Muscle of leg (tissue), 11 donors: ENCODE data around the gene KCTD21. TPM values are rescaled to one million over a fixed set of nuclear protein-coding genes. Genes with fewer than 3 reads are reported as not detected.

ENCODE experiments used
- DNase-seq: peaks from one replicate; pipeline ENCODE4 v3.0.0; 2013
- H3K27ac ChIP-seq: one replicate; pipeline ENCODE4 v1.5.1; 2013; ENCODE audit warnings: mild to moderate bottlenecking, low read length, control low read depth
- H3K27me3 ChIP-seq: one replicate; pipeline ENCODE4 v1.6.1; 2013; ENCODE audit warnings: low read length; ENCODE audit not compliant: control insufficient read depth, insufficient read depth
- H3K36me3 ChIP-seq: one replicate; pipeline ENCODE4 v1.6.1; 2013; ENCODE audit warnings: low read length; ENCODE audit not compliant: control insufficient read depth, insufficient read depth
- H3K4me1 ChIP-seq: one replicate; pipeline ENCODE4 v1.6.1; 2013; ENCODE audit warnings: low read length; ENCODE audit not compliant: control insufficient read depth, insufficient read depth
- H3K4me3 ChIP-seq: one replicate; pipeline ENCODE4 v1.5.1; 2013; ENCODE audit warnings: low read length, control low read depth
- H3K9me3 ChIP-seq: replicated peaks from 2 replicates; pipeline ENCODE4 v1.6.1; 2013; ENCODE audit warnings: low read depth, low read length; ENCODE audit not compliant: control insufficient read depth
- WGBS: methylation state at CpG from one replicate; pipeline ENCODE4 v1.1.5; 2013; ENCODE audit warnings: missing lambda C conversion rate; ENCODE audit not compliant: insufficient coverage; 5-methylcytosine and 5-hydroxymethylcytosine counted together
- polyA plus RNA-seq, 8 donors: library from polyadenylated mRNA; unstranded; fragments of 120-200 nt; gene quantifications; one replicate each; pipeline versions ENCODE4 v1.2.1 to v1.2.3, GENCODE V29; 2013; ENCODE audit warnings: inconsistent platforms in 1 of 8, low replicate concordance in 1 of 8; ENCODE audit not compliant: insufficient read length in 8 of 8, insufficient read depth in 1 of 8
- total RNA-seq: library from RNA; stranded (reverse); fragments of 120-200 nt; gene quantifications from one replicate; pipeline ENCODE4 v1.2.4, GENCODE V29; 2013

KCTD21 gene
- total and polyA plus RNA-seq, 9 donors: 4.9 to 7.7 (median 6.3) TPM

DNA sequence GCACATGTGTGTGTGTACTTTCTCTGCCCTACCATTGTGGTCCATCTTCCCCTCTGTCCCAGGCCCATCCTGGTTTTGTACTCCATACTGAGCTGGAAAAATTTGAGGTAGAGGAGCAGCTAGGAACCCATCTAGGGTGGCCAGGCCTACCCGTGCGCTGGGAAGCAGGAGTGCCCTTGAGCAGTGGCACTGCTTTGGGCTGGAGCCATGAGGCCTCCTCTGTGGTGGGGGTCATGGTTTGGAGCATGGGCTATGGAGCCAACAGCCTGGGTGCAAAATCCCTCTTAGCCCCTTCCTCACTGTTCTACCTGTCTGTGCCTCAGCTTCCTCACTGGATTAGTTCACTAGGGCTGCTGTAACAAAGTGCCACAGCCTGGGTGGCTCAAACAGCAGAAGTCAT lies 27.1 kb downstream of the KCTD21 start:
- Histone ChIP-seq H3K4me1 (no peaks in the 10 kb centered on the region), H3K36me3 (no peaks in the 10 kb centered on the region), H3K4me3 (no peak overlapping the region), H3K27me3 (no peaks in the 10 kb centered on the region), H3K9me3 (no peaks in the 10 kb centered on the region), H3K27ac (no peak overlapping the region)
- no peak for DNase-seq
- no CpG with 5 or more reads among the region's 2 CpGs for WGBS

DNA sequence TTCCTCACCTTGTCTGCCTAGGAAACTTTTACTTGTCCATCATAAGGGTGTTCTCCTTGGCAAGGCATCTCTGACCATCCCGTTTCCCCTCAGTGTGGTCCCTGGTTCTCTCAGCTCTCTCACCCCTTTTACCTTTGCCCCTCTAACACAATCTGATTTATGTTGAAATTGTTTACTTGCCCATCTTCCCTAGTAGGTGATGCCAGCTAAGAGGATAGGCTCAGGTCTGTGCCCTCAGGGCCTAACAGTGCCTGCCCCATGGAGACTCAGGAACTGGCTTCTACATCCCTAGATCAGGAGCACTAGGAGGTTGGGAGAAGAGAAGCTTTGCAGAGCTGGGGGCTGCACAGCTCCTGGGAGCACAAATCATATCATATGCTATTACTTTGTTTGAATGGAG lies 27.9 kb downstream of the KCTD21 start:
- no peak overlapping the region for H3K27ac ChIP-seq
- no CpG with 5 or more reads among the region's 1 CpG for WGBS
- DNase-seq: no peak

DNA sequence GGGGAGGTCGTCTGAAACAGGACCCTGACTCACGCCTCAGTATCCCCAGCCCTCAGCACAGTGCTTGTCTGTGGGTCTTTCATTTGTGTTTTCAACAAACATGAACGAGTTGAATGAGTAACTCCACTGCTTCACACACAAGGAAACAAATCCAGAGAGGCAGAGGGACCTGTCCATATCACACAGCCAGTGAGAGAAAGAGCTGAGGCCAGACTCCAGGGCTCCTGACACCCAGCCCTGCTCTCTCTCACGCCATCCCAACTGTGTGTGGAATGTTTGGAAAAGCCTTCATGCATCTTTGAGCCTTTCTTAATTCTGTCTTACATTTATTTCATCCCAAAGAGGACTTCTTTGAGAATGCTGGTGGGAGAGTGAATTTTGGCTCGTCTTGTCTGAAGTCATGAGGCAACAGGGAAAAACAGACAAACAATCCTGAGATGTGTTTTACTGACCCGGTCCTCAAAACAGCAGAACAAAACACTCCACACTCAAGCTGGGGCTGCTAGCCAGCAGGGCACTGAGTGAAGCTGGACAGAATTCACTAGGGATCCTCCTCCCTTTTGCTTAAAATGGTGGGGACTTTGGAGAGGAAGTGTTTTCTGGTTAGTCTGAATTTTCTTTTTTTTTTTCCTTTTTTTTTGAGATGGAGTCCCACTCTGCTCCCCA lies 29.3 kb downstream of the KCTD21 start:
- no peak for DNase-seq
- 81% methylated on average over 3 of the region's 6 CpGs for WGBS
- Histone ChIP-seq H3K4me1 (no peaks in the 10 kb centered on the region), H3K4me3 (no peak overlapping the region), H3K9me3 (no peaks in the 10 kb centered on the region), H3K27me3 (no peaks in the 10 kb centered on the region), H3K36me3 (no peaks in the 10 kb centered on the region), H3K27ac (no peak overlapping the region)

More for the DNA sequence above, 27.9 kb downstream of the KCTD21 start:
- H3K36me3 ChIP-seq: no peaks in the 10 kb centered on the region
- H3K9me3 ChIP-seq: no peaks in the 10 kb centered on the region
- no peaks in the 10 kb centered on the region for H3K4me1 ChIP-seq
- no peak overlapping the region for H3K4me3 ChIP-seq
- no peaks in the 10 kb centered on the region for H3K27me3 ChIP-seq

GRCh38 chr11:78156127-78156844 lies 32.1 kb downstream of the KCTD21 start:
- H3K27ac ChIP-seq: no peak overlapping the region
- no peaks in the 10 kb centered on the region for H3K27me3 ChIP-seq
- no peak overlapping the region for H3K4me3 ChIP-seq
- no peak for DNase-seq
- H3K36me3 ChIP-seq: peaks cover under 1% of the 10 kb centered on the region
- no peaks in the 10 kb centered on the region for H3K9me3 ChIP-seq
- no peaks in the 10 kb centered on the region for H3K4me1 ChIP-seq
- WGBS: 34% methylated on average over 2 of the region's 6 CpGs

DNA sequence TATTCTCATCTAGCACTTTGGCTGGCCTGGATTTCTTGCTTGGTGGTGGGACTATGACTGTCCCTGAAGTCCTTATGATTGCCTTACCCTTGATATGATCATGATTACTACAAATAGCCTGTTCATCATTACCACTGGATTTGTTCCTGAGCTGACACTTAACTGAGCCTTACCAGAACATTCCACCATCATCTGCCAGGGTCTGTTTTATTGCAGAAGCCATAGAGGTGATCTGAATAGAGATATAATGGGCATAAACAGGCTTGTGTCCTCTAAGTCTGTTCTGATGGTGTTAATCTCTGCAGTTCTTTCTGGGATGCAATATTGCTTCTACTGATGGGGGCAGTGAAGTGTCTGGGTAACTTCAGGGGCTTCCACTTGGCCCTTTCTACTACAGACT lies 36.6 kb downstream of the KCTD21 start:
- Histone ChIP-seq H3K4me1 (no peaks in the 10 kb centered on the region), H3K9me3 (no peaks in the 10 kb centered on the region), H3K36me3 (peaks cover 4% of the 10 kb centered on the region), H3K27me3 (no peaks in the 10 kb centered on the region), H3K4me3 (no peak overlapping the region), H3K27ac (no peak overlapping the region)
- no peak for DNase-seq

GRCh38 chr11:78150754-78151153 lies 37.7 kb downstream of the KCTD21 start:
- Histone ChIP-seq H3K4me3 (no peak overlapping the region), H3K27me3 (no peaks in the 10 kb centered on the region), H3K9me3 (no peaks in the 10 kb centered on the region), H3K36me3 (peaks cover 4% of the 10 kb centered on the region), H3K27ac (no peak overlapping the region), H3K4me1 (no peaks in the 10 kb centered on the region)
- no peak for DNase-seq

DNA sequence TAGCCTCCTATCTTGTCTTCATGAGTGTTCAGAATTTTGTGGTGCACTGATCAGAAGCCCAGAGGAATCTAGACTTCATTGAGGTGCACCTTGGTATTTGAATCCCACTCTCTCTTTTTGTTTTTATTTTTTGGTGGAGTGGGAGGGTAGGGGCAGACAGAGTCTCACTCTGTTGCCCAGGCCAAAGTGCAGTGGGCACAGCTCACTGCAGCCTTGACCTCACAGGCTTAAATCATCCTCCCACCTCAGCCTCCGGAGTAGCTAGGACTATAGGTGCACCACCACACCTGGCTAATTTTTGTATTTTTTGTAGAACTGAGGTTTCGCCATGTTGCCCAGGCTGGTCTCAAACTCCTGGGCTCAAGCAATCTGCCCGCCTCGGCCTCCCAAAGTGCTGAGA lies 38.1 kb downstream of the KCTD21 start:
- H3K9me3 ChIP-seq: no peaks in the 10 kb centered on the region
- H3K4me3 ChIP-seq: no peak overlapping the region
- no peaks in the 10 kb centered on the region for H3K27me3 ChIP-seq
- no peak for DNase-seq
- H3K36me3 ChIP-seq: peaks cover 4% of the 10 kb centered on the region
- no peak overlapping the region for H3K27ac ChIP-seq
- 100% methylated on average over 1 of the region's 4 CpGs for WGBS
- H3K4me1 ChIP-seq: no peaks in the 10 kb centered on the region

DNA sequence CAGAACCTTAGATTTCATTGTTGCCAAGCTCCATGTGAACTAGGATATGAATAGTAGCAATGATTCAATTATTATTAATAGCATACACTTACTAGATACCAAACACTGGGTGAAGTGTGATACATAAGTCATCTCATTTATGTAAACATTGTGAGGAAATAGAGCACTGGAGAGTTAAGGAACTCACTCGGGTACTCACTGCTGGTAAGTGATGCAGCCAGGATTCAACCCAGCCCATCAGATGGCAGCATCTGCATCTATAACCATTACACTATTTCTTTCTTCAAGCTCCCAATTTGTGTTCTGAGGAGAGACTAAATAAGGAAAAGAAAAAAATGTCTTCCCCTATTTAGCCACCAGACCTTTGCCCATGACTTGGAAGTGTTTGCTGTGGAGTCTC lies 38.8 kb downstream of the KCTD21 start:
- H3K27me3 ChIP-seq: no peaks in the 10 kb centered on the region
- H3K4me3 ChIP-seq: no peak overlapping the region
- peaks cover 4% of the 10 kb centered on the region for H3K36me3 ChIP-seq
- WGBS: no CpG with 5 or more reads among the region's 1 CpG
- DNase-seq: peak; percentile 29
- no peaks in the 10 kb centered on the region for H3K9me3 ChIP-seq
- no peaks in the 10 kb centered on the region for H3K4me1 ChIP-seq
- H3K27ac ChIP-seq: no peak overlapping the region

GRCh38 chr11:78147807-78148206 lies 40.6 kb downstream of the KCTD21 start:
- Histone ChIP-seq H3K9me3 (no peaks in the 10 kb centered on the region), H3K27me3 (no peaks in the 10 kb centered on the region), H3K36me3 (peaks cover 4% of the 10 kb centered on the region), H3K27ac (no peak overlapping the region), H3K4me1 (no peaks in the 10 kb centered on the region), H3K4me3 (no peak overlapping the region)
- no peak for DNase-seq
- 83% methylated on average over 1 of the region's 2 CpGs for WGBS

GRCh38 chr11:78145511-78146025 lies 42.9 kb downstream of the KCTD21 start:
- Histone ChIP-seq H3K36me3 (no peaks in the 10 kb centered on the region), H3K27ac (no peak overlapping the region), H3K4me3 (no peak overlapping the region), H3K4me1 (peaks cover under 1% of the 10 kb centered on the region), H3K9me3 (no peaks in the 10 kb centered on the region), H3K27me3 (no peaks in the 10 kb centered on the region)
- DNase-seq: no peak
- WGBS: 88% methylated on average over 1 of the region's 1 CpG
